ENCODE data around the gene LIMS2. TPM values are rescaled to one million over a fixed set of nuclear protein-coding genes. Genes with fewer than 3 reads are reported as not detected.

LIMS2 gene
- total and polyA plus RNA-seq, 2 of the 8 experiments (the other 6 are each of a cell fraction or from before 2014, with no cell fraction given) = 3.3 to 4.8 TPM

GRCh38 chr2:127670055-127670956, 5.0 kb downstream of the LIMS2 start (continued):
- no peak for TF ChIP-seq BACH1 (IDR thresholded peaks at IDR 0.05; ENCODE audit: low read length)
- no peak for TF ChIP-seq SIRT6 (IDR thresholded peaks at IDR 0.05; ENCODE audit: low read length)
- no peak for TF ChIP-seq USF2 (IDR thresholded peaks at IDR 0.05; ENCODE audit: low read length)
- no peak for TF ChIP-seq KDM1A (IDR thresholded peaks at IDR 0.05; ENCODE audit: borderline replicate concordance, low read length)
- TF ChIP-seq, protein P1, sequence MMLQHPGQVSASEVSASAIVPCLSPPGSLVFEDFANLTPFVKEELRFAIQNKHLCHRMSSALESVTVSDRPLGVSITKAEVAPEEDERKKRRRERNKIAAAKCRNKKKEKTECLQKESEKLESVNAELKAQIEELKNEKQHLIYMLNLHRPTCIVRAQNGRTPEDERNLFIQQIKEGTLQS (IDR thresholded peaks at IDR 0.05; ENCODE audit: insufficient read depth, low read depth, low read length) = no peak
- no peak for TF ChIP-seq SP1 (IDR thresholded peaks at IDR 0.05; ENCODE audit: low read depth, low read length)
